ENCODE measurements around the gene PER3. TPM values are rescaled to one million over a fixed set of nuclear protein-coding genes. Genes with fewer than 3 reads are reported as not detected.

PER3 gene
- polyA plus RNA-seq, 1 experiment = 13.5 TPM

- TF ChIP-seq CTCF (IDR thresholded peaks at IDR 0.05; ENCODE audit: insufficient read depth, low read depth, low read length) = no peak
- no peak for DNase-seq (ENCODE audit: low read depth)
- ChIA-PET CTCF (interaction anchor here (1.6 kb wide), 1 partner anchor 26 kb away, joined by 3 read pairs; no protein-coding TSS in a partner anchor), POLR2A (no interaction called here)
- no peaks in the 10 kb centered on the region for H3K36me3 ChIP-seq (ENCODE audit: control insufficient read depth, insufficient read depth, low read length)
- H3K4me3 ChIP-seq (ENCODE audit: low read depth, low read length) = no peak overlapping the region
- H3K27me3 ChIP-seq (ENCODE audit: control insufficient read depth, insufficient read depth, low read length) = no peaks in the 10 kb centered on the region
These were observed 90.0 kb downstream of the PER3 start for GRCh38 chr1:7873801-7874795.

DNA sequence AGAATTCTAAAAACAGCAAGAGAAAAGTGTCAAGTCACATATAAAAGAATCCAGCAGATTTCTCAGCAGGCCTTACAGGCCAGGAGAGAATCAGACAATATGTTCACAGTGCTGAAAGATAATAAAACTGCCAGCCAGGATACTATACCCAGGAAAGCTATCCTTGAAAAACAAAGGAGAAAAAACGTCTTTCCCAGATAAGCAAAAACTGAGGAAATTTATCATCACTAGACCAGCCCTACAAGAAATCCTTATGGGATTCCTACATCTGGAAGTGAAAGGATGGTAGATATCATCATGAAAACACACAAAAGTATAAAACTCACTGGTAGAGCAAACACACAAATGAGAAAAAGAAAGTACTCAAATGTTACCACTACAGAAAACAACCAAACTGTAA lies 93.9 kb downstream of the PER3 start:
- no peak for DNase-seq (ENCODE audit: low read depth)
- no peaks in the 10 kb centered on the region for H3K27me3 ChIP-seq (ENCODE audit: control insufficient read depth, insufficient read depth, low read length)
- no peak overlapping the region for H3K4me3 ChIP-seq (ENCODE audit: low read depth, low read length)
- no peaks in the 10 kb centered on the region for H3K36me3 ChIP-seq (ENCODE audit: control insufficient read depth, insufficient read depth, low read length)
- POLR2A ChIA-PET = no interaction called here
- CTCF ChIA-PET = interaction anchor here (0.9 kb wide), 1 partner anchor 24 kb away, joined by 3 read pairs; no protein-coding TSS in a partner anchor
- TF ChIP-seq CTCF (IDR thresholded peaks at IDR 0.05; ENCODE audit: insufficient read depth, low read depth, low read length) = no peak

GRCh38 chr1:7879228-7879627 lies 95.1 kb downstream of the PER3 start:
- H3K4me3 ChIP-seq (ENCODE audit: low read depth, low read length) = no peak overlapping the region
- POLR2A ChIA-PET = no interaction called here
- CTCF ChIA-PET = no interaction called here
- no peaks in the 10 kb centered on the region for H3K27me3 ChIP-seq (ENCODE audit: control insufficient read depth, insufficient read depth, low read length)
- no peak for DNase-seq (ENCODE audit: low read depth)
- TF ChIP-seq CTCF (IDR thresholded peaks at IDR 0.05; ENCODE audit: insufficient read depth, low read depth, low read length) = no peak
- H3K36me3 ChIP-seq (ENCODE audit: control insufficient read depth, insufficient read depth, low read length) = no peaks in the 10 kb centered on the region

DNA sequence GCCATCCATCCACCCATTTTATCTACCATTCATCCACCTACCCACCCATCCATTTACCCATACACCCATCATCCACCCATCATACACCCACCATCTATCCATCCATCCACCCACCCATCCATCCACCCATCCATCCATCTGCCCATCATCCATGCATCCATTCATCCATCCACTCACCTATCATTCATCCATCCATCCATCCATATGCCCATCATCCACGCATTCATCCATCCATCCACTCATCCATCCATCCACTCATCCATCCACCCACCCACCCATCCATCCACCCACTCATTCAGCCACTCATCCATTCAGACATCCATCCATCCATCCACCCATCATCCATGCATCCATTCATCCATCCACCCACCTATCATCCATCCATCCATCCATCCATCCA lies 100.7 kb downstream of the PER3 start:
- POLR2A ChIA-PET = no interaction called here
- no peaks in the 10 kb centered on the region; the same call in 1 of the 2 replicates for H3K27me3 ChIP-seq (ENCODE audit: control insufficient read depth, insufficient read depth, low read length)
- TF ChIP-seq CTCF (IDR thresholded peaks at IDR 0.05; ENCODE audit: insufficient read depth, low read depth, low read length) = no peak

GRCh38 chr1:7885513-7886404 lies 101.7 kb downstream of the PER3 start:
- POLR2A ChIA-PET = no interaction called here

More for the DNA sequence above, 100.7 kb downstream of the PER3 start:
- no peak overlapping the region for H3K4me3 ChIP-seq (ENCODE audit: low read depth, low read length)
- no peaks in the 10 kb centered on the region for H3K36me3 ChIP-seq (ENCODE audit: control insufficient read depth, insufficient read depth, low read length)
- CTCF ChIA-PET = no interaction called here
- DNase-seq (ENCODE audit: low read depth) = no peak

More at GRCh38 chr1:7885513-7886404, 101.7 kb downstream of the PER3 start:
- H3K36me3 ChIP-seq (ENCODE audit: control insufficient read depth, insufficient read depth, low read length) = no peaks in the 10 kb centered on the region
- TF ChIP-seq CTCF (IDR thresholded peaks at IDR 0.05; ENCODE audit: insufficient read depth, low read depth, low read length) = no peak
- no peaks in the 10 kb centered on the region; the same call in 1 of the 2 replicates for H3K27me3 ChIP-seq (ENCODE audit: control insufficient read depth, insufficient read depth, low read length)
- no peak for DNase-seq (ENCODE audit: low read depth)
- CTCF ChIA-PET = no interaction called here
- H3K4me3 ChIP-seq (ENCODE audit: low read depth, low read length) = no peak overlapping the region

All from BJ (cell line).